Cardiac muscle cell (in vitro differentiated cells and primary cell): ENCODE results near the gene IFNGR2. TPM values are rescaled to one million over a fixed set of nuclear protein-coding genes. Genes with fewer than 3 reads are reported as not detected.

Experiments used
- DNase-seq, 2 donors: peaks; one replicate each; pipeline versions ENCODE4 v3.0.0 to v3.0.0-alpha.2; 2010 to 2017; ENCODE audit warnings: low read depth in 1 of 2, low spot score in 1 of 2
- H3K27ac ChIP-seq: fragments of 200-600 bp; sonication (generic); 2 replicates; pipeline ENCODE4 v1.5.1; 2016
- H3K27me3 ChIP-seq: fragments of 200-600 bp; sonication (generic); 2 replicates; pipeline ENCODE4 v1.6.0; 2016; ENCODE audit warnings: control low read depth
- H3K36me3 ChIP-seq: fragments of 200-600 bp; sonication (generic); 2 replicates; pipeline ENCODE4 v1.5.1; 2016; ENCODE audit warnings: control low read depth
- H3K4me1 ChIP-seq: fragments of 200-600 bp; sonication (generic); 2 replicates; pipeline ENCODE4 v1.8.1; 2017; ENCODE audit warnings: low read depth, mild to moderate bottlenecking, mixed run types
- H3K4me3 ChIP-seq: fragments of 200-600 bp; sonication (generic); 2 replicates; pipeline ENCODE4 v1.5.1; 2016; ENCODE audit warnings: mild to moderate bottlenecking
- H3K9me3 ChIP-seq: fragments of 200-600 bp; sonication (generic); 2 replicates; pipeline ENCODE4 v1.5.1; 2017; ENCODE audit warnings: low read depth, mild to moderate bottlenecking, control low read depth
- CTCF ChIP-seq: IDR thresholded peaks from 2 replicates; pipeline ENCODE4 v1.5.1; 2012; ENCODE audit warnings: low read depth, mild to moderate bottlenecking, low read length
- polyA plus RNA-seq: library from polyadenylated mRNA; unstranded; fragments of >200 nt; fragmentation: Nextera tagmentation; extraction: Ambion mirVana; gene quantifications from 2 replicates; pipeline ENCODE4 v1.2.1, GENCODE V29; 2016
- total RNA-seq: library from RNA; depleted of rRNA; stranded (reverse); fragments of >200 nt; gene quantifications from 2 replicates; pipeline ENCODE4 v1.2.3, GENCODE V29; 2016

IFNGR2 gene
- total and polyA plus RNA-seq, 2 experiments from 2014 or later, result 36.8 to 64.6 TPM

GRCh38 chr21:33367309-33367973 lies 35.8 kb upstream of the IFNGR2 start:
- no peaks in the 10 kb centered on the region for H3K36me3 ChIP-seq
- no peak overlapping the region for H3K4me3 ChIP-seq
- no peaks in the 10 kb centered on the region for H3K4me1 ChIP-seq
- TF ChIP-seq CTCF, result no peak
- no peaks in the 10 kb centered on the region for H3K9me3 ChIP-seq
- no peak overlapping the region for H3K27ac ChIP-seq
- no peak for DNase-seq
- H3K27me3 ChIP-seq, result no peaks in the 10 kb centered on the region

GRCh38 chr21:33368124-33368523 lies 35.1 kb upstream of the IFNGR2 start:
- no peaks in the 10 kb centered on the region for H3K36me3 ChIP-seq
- TF ChIP-seq CTCF, result no peak
- no peak overlapping the region for H3K4me3 ChIP-seq
- no peaks in the 10 kb centered on the region for H3K9me3 ChIP-seq
- no peaks in the 10 kb centered on the region for H3K27me3 ChIP-seq
- no peak for DNase-seq
- H3K27ac ChIP-seq, result no peak overlapping the region
- H3K4me1 ChIP-seq, result no peaks in the 10 kb centered on the region

- no peaks in the 10 kb centered on the region for H3K27me3 ChIP-seq
- H3K4me1 ChIP-seq, result no peaks in the 10 kb centered on the region
- TF ChIP-seq CTCF, result no peak
- no peak overlapping the region for H3K27ac ChIP-seq
- no peaks in the 10 kb centered on the region for H3K9me3 ChIP-seq
- no peak for DNase-seq
- H3K36me3 ChIP-seq, result no peaks in the 10 kb centered on the region
- H3K4me3 ChIP-seq, result no peak overlapping the region
These were observed 34.6 kb upstream of the IFNGR2 start for GRCh38 chr21:33368576-33368975.

GRCh38 chr21:33369586-33369985 lies 33.6 kb upstream of the IFNGR2 start:
- no peaks in the 10 kb centered on the region for H3K27me3 ChIP-seq
- DNase-seq, result no peak
- H3K9me3 ChIP-seq, result no peaks in the 10 kb centered on the region
- no peak overlapping the region for H3K27ac ChIP-seq
- no peaks in the 10 kb centered on the region for H3K4me1 ChIP-seq
- no peaks in the 10 kb centered on the region for H3K36me3 ChIP-seq
- H3K4me3 ChIP-seq, result no peak overlapping the region
- no peak for TF ChIP-seq CTCF

- H3K27me3 ChIP-seq, result no peaks in the 10 kb centered on the region
These were observed 32.9 kb upstream of the IFNGR2 start for GRCh38 chr21:33370305-33370704.

More at GRCh38 chr21:33370305-33370704, 32.9 kb upstream of the IFNGR2 start:
- Histone ChIP-seq H3K36me3 (no peaks in the 10 kb centered on the region), H3K4me3 (no peak overlapping the region), H3K9me3 (no peaks in the 10 kb centered on the region), H3K4me1 (no peaks in the 10 kb centered on the region), H3K27ac (no peak overlapping the region)
- TF ChIP-seq CTCF, result no peak
- DNase-seq, result no peak
